OCI-LY7 (cell line): ENCODE measurements around the gene HOXB6.

Experiments
- CTCF ChIP-seq: fragments of 200-600 bp; sonication (generic); conservative IDR thresholded peaks from 2 replicates; pipeline ENCODE4 v1.5.1; 2014; ENCODE audit warnings: mild to moderate bottlenecking, antibody characterized with exemption, low read length, moderate library complexity, mixed read lengths
- EZH2phosphoT487 ChIP-seq: fragments of 200-600 bp; sonication (generic); IDR thresholded peaks from 2 replicates; pipeline ENCODE4 v1.6.1; 2018; ENCODE audit warnings: low read depth, borderline replicate concordance, mild to moderate bottlenecking, mixed run types, antibody characterized with exemption, low read length, moderate library complexity, mixed read lengths

- TF ChIP-seq CTCF, result no peak
- no peak for TF ChIP-seq EZH2phosphoT487
Observed at GRCh38 chr17:48546137-48546923, 58.5 kb downstream of the HOXB6 start.
